Muscle of arm (tissue), 12 donors: ENCODE data around the gene DUS1L. TPM values are rescaled to one million over a fixed set of nuclear protein-coding genes. Genes with fewer than 3 reads are reported as not detected.

Experiments used
- DNase-seq: peaks from one replicate; pipeline ENCODE4 v3.0.0-alpha.2; 2013
- polyA plus RNA-seq, 12 donors: library from polyadenylated mRNA; unstranded; fragments of 120-200 nt; gene quantifications; one replicate each; pipeline ENCODE4 v1.2.1, GENCODE V29; 2013; ENCODE audit not compliant: insufficient read length in 12 of 12

The DUS1L gene
- polyA plus RNA-seq, 12 donors, result 37.9 to 72.2 (median 54.8) TPM; not detected in 1

- no peak for DNase-seq
Observed at GRCh38 chr17:82089723-82090548, 24.3 kb upstream of the DUS1L start.

- DNase-seq, result no peak
Observed at GRCh38 chr17:82088838-82089722, 23.5 kb upstream of the DUS1L start.

- no peak for DNase-seq
Observed at GRCh38 chr17:82087961-82088837, 22.6 kb upstream of the DUS1L start.

GRCh38 chr17:82086941-82087906, 21.6 kb upstream of the DUS1L start:
- DNase-seq, result no peak

GRCh38 chr17:82085931-82086764, 20.5 kb upstream of the DUS1L start:
- no peak for DNase-seq

GRCh38 chr17:82085031-82085861, 19.6 kb upstream of the DUS1L start:
- DNase-seq, result no peak

GRCh38 chr17:82084373-82085030, 18.9 kb upstream of the DUS1L start:
- DNase-seq, result no peak

GRCh38 chr17:82083533-82084359, 18.1 kb upstream of the DUS1L start:
- DNase-seq, result no peak

- DNase-seq, result no peak
Observed at GRCh38 chr17:82083009-82083408, 17.4 kb upstream of the DUS1L start.

GRCh38 chr17:82082456-82082855, 16.9 kb upstream of the DUS1L start:
- no peak for DNase-seq

GRCh38 chr17:82081966-82082365, 16.4 kb upstream of the DUS1L start:
- DNase-seq, result no peak

- no peak for DNase-seq
Observed at GRCh38 chr17:82081546-82081945, 15.9 kb upstream of the DUS1L start.

GRCh38 chr17:82080789-82081464, 15.3 kb upstream of the DUS1L start:
- DNase-seq, result no peak

- no peak for DNase-seq
Observed at GRCh38 chr17:82080048-82080788, 14.6 kb upstream of the DUS1L start.

- DNase-seq, result no peak
Observed at GRCh38 chr17:82079001-82079677, 13.5 kb upstream of the DUS1L start.
